Adrenal gland (tissue), 12 donors: ENCODE results near the gene SEMA6D. TPM values are rescaled to one million over a fixed set of nuclear protein-coding genes. Genes with fewer than 3 reads are reported as not detected.

ENCODE experiments used
- DNase-seq, 7 donors: peaks; one replicate each; pipeline ENCODE4 v3.0.0-alpha.2; 2019 to 2020
- H3K27ac ChIP-seq, 5 donors: fragments of 200-600 bp; sonication (generic) in 4 of 5; 1 replicate in 3 of 5; 2 replicates in 2 of 5; pipeline versions ENCODE4 v1.5.1 to v1.8.0; 2016 to 2020; ENCODE audit warnings: mild to moderate bottlenecking in 1 of 5
- H3K27me3 ChIP-seq: fragments of 200-600 bp; 2 replicates; pipeline ENCODE4 v1.8.0; 2021
- H3K36me3 ChIP-seq, 2 donors: fragments of 200-600 bp; replicated peaks in 1 of 2; 1 replicate in 1 of 2; 2 replicates in 1 of 2; pipeline versions ENCODE4 v1.5.1 to v1.8.0; 2018 to 2022
- H3K4me1 ChIP-seq, 2 donors: fragments of 200-600 bp; replicated peaks in 1 of 2; 1 replicate in 1 of 2; 2 replicates in 1 of 2; pipeline versions ENCODE4 v1.5.1 to v1.8.0; 2018 to 2021
- H3K4me3 ChIP-seq, 4 donors: fragments of 200-600 bp; sonication (generic) in 3 of 4; one replicate each; pipeline ENCODE4 v1.5.1; 2016 to 2018
- H3K9me3 ChIP-seq, 3 donors: fragments of 200-600 bp; sonication (generic) in 1 of 3; replicated peaks in 1 of 3; 1 replicate in 2 of 3; 2 replicates in 1 of 3; pipeline versions ENCODE4 v1.5.1 to v1.8.0; 2016 to 2021
- POLR2A ChIP-seq, 2 donors: fragments of 450-650 bp; IDR thresholded peaks; one replicate each; pipeline ENCODE4 v1.6.1; 2017; ENCODE audit warnings: antibody characterized with exemption in 2 of 2, mild to moderate bottlenecking in 2 of 2, moderate library complexity in 1 of 2
- WGBS, 4 donors: extraction: QIAGEN DNeasy Blood & Tissue Kit in 2 of 4; methylation state at CpG; one replicate each; pipeline versions ENCODE4 v1.1.5 to v1.1.7; 2013 to 2017; 5-methylcytosine and 5-hydroxymethylcytosine counted together
- intact Hi-C, 2 donors: fragments of 100-400 bp; cut with DNase I; formaldehyde crosslinking; loops; one replicate each; pipeline versions ENCODE4 v1.14.1 to v1.15.0; 2022 to 2023
- polyA plus RNA-seq, 3 donors: library from polyadenylated mRNA; stranded (reverse); fragments of 200-250 nt in 2 of 3; fragments of 350-450 nt in 1 of 3; fragmentation: Illumina TruSeq in 1 of 3; extraction: RNeasy Lipid Tissue Mini Kit (QIAGEN cat#74804) in 1 of 3; gene quantifications; one replicate each; pipeline ENCODE4 v1.2.3, GENCODE V29; 2013 to 2014
- total RNA-seq, 9 donors: library from RNA; depleted of rRNA in 4 of 9; stranded (reverse); fragments of >200 nt in 4 of 9; fragments of 120-200 nt in 1 of 9; fragmentation: NEBNext Ultra II Directional in 1 of 9; extraction: Animal tissue kit (Norgen Biotek cat#: 25700) in 1 of 9; gene quantifications; one replicate each; pipeline versions ENCODE4 v1.1.0 to v1.2.4, GENCODE V29; 2013 to 2023
- TF ChIP-seq, protein P1 (sequence below), 6 experiments: fragments of 450-650 bp in 4 of 6; fragments of 200-600 bp in 2 of 6; sonication (generic) in 1 of 6; IDR thresholded peaks; 1 replicate in 5 of 6; 2 replicates in 1 of 6; pipeline versions ENCODE4 v1.5.1 to v1.8.0; 2016 to 2021; ENCODE audit warnings: antibody characterized with exemption in 6 of 6, mild to moderate bottlenecking in 2 of 6, moderate library complexity in 1 of 6
- donor health status: healthy with polysubstance abuse.
- donor health status: Bipolar disorder and iron deficiency.
- donor health status: DM: yes; HTN: yes; CAD: no.
- donor health status: DM: no; HTN: no; CAD: no.
- donor health status: DM: no; HTN: no; CAD: no.
- donor health status: DM: yes; HTN: yes; CAD: no.

The SEMA6D gene
- total and polyA plus RNA-seq, 12 donors: 0.30 to 10.3 (median 2.5) TPM

DNA sequence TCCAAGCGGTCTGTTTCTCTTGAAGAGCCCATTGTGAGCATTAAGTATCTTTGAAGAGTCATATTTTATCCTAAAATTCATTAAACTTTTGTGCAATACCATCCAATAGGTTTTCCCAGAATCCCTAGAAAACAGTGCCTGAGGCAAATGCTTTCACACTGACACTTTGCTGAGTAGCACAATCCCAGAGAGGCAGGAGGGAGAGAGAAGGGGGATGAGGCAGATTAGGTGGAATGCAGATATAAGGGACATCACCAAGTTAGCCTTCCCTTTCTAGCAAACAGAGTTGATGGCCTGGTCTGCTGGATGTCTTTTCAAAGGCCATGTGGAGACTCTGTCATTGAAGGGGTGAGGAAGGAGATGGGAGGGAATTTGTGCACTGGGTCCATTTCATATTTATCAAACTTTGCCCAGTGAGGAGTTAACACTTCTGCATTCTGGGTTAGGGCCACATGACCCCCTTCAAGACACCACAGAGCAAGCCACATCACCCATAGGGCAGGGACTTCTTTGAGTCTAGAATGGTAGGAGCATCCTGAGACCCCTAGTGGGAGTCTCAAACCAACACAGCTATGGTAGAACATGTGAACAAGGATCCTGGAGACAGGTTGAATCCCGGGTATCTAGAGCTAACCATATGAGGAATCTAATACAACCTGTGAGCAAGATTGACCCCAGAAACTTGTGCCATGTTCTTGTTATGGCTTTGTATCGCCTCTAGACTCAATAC lies 32.0 kb upstream of the SEMA6D start:
- no peak overlapping the region for H3K4me3 ChIP-seq
- H3K4me1 ChIP-seq: no peaks in the 10 kb centered on the region
- intact Hi-C loops: no loop called here
- no peaks in the 10 kb centered on the region for H3K36me3 ChIP-seq
- H3K27ac ChIP-seq: no peak overlapping the region
- H3K27me3 ChIP-seq: no peaks in the 10 kb centered on the region
- 61 to 87% (median 82%) methylated on average over 3 of the region's 3 CpGs for WGBS, 4 donors
- no peaks in the 10 kb centered on the region for H3K9me3 ChIP-seq
- TF ChIP-seq POLR2A (IDR thresholded peaks at IDR 0.05): no peak
- TF ChIP-seq, protein P1, sequence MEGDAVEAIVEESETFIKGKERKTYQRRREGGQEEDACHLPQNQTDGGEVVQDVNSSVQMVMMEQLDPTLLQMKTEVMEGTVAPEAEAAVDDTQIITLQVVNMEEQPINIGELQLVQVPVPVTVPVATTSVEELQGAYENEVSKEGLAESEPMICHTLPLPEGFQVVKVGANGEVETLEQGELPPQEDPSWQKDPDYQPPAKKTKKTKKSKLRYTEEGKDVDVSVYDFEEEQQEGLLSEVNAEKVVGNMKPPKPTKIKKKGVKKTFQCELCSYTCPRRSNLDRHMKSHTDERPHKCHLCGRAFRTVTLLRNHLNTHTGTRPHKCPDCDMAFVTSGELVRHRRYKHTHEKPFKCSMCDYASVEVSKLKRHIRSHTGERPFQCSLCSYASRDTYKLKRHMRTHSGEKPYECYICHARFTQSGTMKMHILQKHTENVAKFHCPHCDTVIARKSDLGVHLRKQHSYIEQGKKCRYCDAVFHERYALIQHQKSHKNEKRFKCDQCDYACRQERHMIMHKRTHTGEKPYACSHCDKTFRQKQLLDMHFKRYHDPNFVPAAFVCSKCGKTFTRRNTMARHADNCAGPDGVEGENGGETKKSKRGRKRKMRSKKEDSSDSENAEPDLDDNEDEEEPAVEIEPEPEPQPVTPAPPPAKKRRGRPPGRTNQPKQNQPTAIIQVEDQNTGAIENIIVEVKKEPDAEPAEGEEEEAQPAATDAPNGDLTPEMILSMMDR (IDR thresholded peaks at IDR 0.05): no peak
- no peak for DNase-seq

DNA sequence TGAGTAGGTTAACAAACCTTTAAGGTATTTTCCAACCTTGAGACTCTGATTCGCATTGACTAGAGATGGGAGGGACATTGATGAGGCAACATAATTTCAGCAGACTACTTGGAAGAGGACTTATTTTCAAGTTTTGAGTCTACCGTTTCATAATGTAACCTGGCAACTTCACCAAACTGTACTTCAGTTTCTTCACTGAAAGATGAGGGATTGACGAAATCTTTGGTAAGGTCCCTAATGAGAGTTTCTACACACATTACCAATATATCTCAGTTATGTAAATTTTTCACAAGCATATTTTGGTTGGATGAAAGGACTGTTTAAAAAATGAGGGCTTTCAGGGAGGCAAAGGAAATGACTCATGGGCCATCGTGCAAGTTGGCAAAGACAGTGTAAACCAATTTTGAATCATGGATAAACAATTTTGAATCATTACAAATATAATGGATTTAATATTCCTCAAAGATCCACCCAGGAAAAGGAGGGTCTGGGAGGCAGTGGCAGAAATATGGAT lies 28.7 kb upstream of the SEMA6D start:
- no peak overlapping the region for H3K4me3 ChIP-seq
- no peaks in the 10 kb centered on the region for H3K27me3 ChIP-seq
- TF ChIP-seq POLR2A (IDR thresholded peaks at IDR 0.05): no peak
- TF ChIP-seq, protein P1 (IDR thresholded peaks at IDR 0.05): no peak
- no peak for DNase-seq
- no peaks in the 10 kb centered on the region for H3K9me3 ChIP-seq
- H3K27ac ChIP-seq: no peak overlapping the region
- H3K4me1 ChIP-seq: no peaks in the 10 kb centered on the region
- intact Hi-C loops: no loop called here
- whole genome bisulfite sequencing, 4 donors: 60 to 67% (median 62%) methylated on average over 4 of the region's 4 CpGs
- H3K36me3 ChIP-seq: no peaks in the 10 kb centered on the region

DNA sequence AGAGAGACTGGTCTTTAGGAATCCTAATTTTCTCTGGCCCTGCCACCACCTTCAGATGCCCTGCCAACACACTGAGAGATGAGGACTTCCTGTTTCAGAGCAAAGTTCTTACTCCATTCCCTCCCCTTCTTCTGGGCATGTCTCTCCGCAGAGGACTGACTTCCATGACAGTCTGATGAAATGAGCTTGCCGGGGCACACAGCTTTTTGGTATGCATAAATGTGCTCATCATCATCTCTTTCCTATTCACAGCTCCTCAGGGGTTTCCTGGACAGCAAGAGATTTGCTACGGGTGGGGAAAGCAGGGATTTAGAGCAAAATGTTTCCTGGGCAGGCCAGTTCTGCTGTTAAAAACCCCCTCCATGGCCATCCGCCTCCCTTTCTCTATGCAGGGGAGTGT lies 27.6 kb upstream of the SEMA6D start:
- 75 to 82% (median 79%) methylated on average over 4 of the region's 4 CpGs for WGBS, 4 donors
- no peak overlapping the region for H3K4me3 ChIP-seq
- H3K36me3 ChIP-seq: no peaks in the 10 kb centered on the region
- no peak for DNase-seq
- intact Hi-C loops: no loop called here
- no peaks in the 10 kb centered on the region for H3K4me1 ChIP-seq
- TF ChIP-seq, protein P1 (IDR thresholded peaks at IDR 0.05): no peak
- H3K27me3 ChIP-seq: no peaks in the 10 kb centered on the region
- H3K27ac ChIP-seq: no peak overlapping the region
- no peaks in the 10 kb centered on the region for H3K9me3 ChIP-seq

DNA sequence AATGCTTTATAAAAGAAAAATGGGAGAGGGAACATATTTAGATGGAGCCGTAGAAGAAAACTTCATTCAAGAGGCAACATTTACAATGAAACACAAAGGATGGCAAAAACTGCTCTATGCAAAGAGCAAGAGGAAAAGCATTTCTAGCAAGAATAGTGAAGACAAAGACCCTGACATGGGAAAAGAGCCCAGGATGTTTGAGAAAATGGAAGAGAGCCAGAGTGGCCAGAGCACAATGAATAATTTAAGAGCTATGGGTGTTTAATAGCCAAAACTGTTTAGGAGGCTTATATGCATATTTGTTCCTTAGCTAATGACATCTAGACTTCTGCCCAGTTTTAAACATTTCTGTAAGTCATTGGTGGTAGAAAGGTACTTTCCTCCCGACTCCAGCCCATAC lies 25.4 kb upstream of the SEMA6D start:
- H3K27ac ChIP-seq: no peak overlapping the region
- H3K36me3 ChIP-seq: no peaks in the 10 kb centered on the region
- H3K9me3 ChIP-seq: no peaks in the 10 kb centered on the region
- H3K4me1 ChIP-seq: no peaks in the 10 kb centered on the region
- no peak overlapping the region for H3K4me3 ChIP-seq
- H3K27me3 ChIP-seq: no peaks in the 10 kb centered on the region
- DNase-seq: no peak
- intact Hi-C loops: no loop called here
- WGBS, 4 donors: 80 to 88% (median 84%) methylated on average over 2 of the region's 2 CpGs
- TF ChIP-seq POLR2A (IDR thresholded peaks at IDR 0.05): no peak
- TF ChIP-seq, protein P1 (IDR thresholded peaks at IDR 0.05): no peak
